T-helper 2 cell treated with Interferon-gamma antibody and Interleukin-4, amounts not matched to agents 5 μg/mL and 100 μg/mL, for 36 hours (primary cell): Measurements from ENCODE around the gene USP32.

ENCODE experiments used
- DNase-seq: peaks from one replicate; pipeline ENCODE4 v3.0.0; 2021; ENCODE audit warnings: low spot score
- H3K27ac Mint-ChIP-seq: one replicate; pipeline ENCODE4 v1.8.0; 2021; ENCODE audit warnings: mild to moderate bottlenecking, mixed read lengths
- H3K27me3 Mint-ChIP-seq: one replicate; pipeline ENCODE4 v1.8.0; 2021; ENCODE audit warnings: low read depth, mixed read lengths
- H3K36me3 Mint-ChIP-seq: one replicate; pipeline ENCODE4 v1.8.0; 2021; ENCODE audit warnings: low read depth, mixed read lengths
- H3K4me1 Mint-ChIP-seq: one replicate; pipeline ENCODE4 v1.8.0; 2021; ENCODE audit warnings: low read depth, mixed read lengths
- H3K4me3 Mint-ChIP-seq: one replicate; pipeline ENCODE4 v1.8.0; 2022; ENCODE audit warnings: mild to moderate bottlenecking, moderate library complexity, mixed read lengths
- H3K9me3 Mint-ChIP-seq: one replicate; pipeline ENCODE4 v1.8.0; 2021; ENCODE audit warnings: mixed read lengths

The USP32 gene

DNA sequence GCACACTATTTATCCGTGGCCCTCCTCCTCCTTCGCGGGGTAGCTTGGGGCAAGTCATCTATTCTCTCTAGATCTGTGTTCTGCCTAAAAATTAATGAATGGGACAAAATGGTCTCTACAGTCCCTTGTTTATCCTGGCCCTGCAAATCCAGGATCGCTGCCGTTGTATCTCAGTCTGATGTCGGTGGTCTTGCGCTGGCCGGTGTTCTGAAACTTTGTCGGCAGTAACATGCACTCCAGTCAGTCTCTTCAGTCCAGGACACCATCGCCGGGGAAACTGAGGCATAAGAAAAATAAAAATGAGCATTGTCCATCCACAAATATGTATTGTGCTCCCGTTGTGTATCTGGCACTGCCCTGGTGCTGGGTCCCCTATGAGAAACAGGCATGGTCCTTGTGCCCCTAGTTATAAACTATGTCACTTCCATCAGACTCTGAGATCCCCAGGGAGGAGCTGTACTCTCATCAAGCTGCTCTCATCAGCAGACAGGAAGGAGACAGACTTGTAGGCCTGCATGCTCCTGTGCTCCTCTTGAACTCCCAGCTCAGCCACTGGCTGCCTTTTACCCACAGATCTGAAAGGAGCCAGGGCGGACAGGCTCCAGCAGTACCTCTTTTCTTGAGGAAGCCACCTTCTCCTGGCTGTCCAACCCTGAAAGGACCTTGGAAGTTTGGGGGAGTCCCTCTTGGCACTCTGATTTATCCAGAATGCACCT is 255.8 kb downstream of the USP32 start:
- H3K27ac Mint-ChIP-seq, result no peak overlapping the region
- peak overlapping the region; percentile 96 for H3K4me3 Mint-ChIP-seq
- peaks cover 5% of the 10 kb centered on the region for H3K36me3 Mint-ChIP-seq
- peaks cover 46% of the 10 kb centered on the region for H3K27me3 Mint-ChIP-seq
- no peaks in the 10 kb centered on the region for H3K9me3 Mint-ChIP-seq
- DNase-seq, result no peak
- H3K4me1 Mint-ChIP-seq, result peaks cover 26% of the 10 kb centered on the region

DNA sequence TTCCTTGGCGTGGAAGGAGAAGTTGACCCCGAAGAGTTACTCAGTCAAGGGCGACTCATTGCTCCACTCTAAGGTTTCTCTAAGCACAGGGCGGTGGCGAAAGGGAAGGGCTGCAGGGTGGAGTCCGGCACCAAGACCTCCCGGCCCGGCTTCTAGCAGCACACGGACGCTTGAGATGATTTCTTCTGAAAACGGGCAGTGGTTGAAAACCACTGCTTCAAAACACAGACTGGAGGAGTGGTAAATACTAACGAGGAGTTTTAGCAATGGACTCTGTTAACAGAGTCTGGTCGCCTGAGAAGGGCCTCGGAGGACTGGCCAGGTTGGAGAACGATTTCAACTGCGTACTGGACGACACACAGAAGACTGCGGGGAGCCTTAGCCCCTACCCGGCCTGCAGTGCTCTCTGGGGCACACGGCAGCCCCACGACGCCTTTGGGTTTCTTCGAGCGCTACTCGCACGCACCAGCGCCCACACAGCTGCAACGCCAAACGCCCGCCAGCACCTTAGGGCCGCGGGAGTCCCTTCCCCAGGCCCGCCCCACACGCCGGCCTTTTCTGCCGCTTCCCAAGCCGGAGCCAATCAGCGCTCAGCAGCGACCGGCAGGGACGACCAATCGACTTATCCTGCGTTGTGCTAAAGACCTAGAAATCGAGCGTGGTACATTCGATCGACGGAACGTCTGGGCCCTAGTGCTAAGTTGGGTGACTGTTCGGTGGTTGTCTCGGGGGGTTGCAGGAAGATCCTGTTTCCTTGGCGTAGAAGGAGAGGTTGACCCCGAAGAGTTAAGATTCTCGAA is 256.6 kb downstream of the USP32 start:
- peaks cover 38% of the 10 kb centered on the region for H3K27me3 Mint-ChIP-seq
- H3K27ac Mint-ChIP-seq, result peak overlapping the region; percentile 70
- H3K4me3 Mint-ChIP-seq, result peak overlapping the region; percentile 96
- peak; percentile 89 for DNase-seq
- H3K9me3 Mint-ChIP-seq, result no peaks in the 10 kb centered on the region
- H3K4me1 Mint-ChIP-seq, result peaks cover 22% of the 10 kb centered on the region
- H3K36me3 Mint-ChIP-seq, result peaks cover 5% of the 10 kb centered on the region

DNA sequence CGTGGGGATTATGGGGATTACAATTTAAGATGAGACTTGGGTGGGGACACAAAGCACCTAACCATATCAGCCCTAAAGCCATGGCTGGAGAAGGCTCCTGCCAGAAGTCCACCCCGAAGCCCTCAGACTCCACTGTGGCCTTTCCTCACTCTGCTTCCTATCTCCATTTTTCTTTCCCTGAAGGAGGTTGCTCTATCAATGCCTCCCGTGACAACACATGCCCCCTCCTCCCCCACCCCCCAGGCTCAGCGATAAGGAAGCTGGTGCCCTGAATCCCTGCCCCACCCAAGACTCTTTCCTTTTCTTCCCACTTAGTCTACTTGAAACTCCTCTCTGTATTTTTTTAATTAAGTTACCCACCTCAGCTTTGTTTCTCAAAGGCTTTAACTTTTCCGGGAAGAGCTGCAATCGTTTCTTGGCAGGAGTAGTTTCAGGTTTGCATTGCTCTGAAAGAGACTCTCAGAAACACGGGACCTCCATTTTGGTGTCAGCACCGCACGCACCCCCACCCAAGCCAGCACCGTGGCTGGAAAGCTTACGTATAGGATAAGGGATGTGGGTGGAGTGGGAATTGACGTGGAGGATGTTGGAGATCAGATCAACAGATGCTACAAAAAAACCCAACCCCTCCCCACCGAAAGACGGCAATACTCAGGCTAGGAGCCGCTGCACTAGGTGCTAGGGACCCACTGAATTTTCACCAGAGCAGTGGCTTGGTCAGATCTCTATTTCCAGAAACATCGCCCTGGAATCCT is 257.4 kb downstream of the USP32 start:
- Mint-ChIP-seq H3K4me3 (peak overlapping the region; percentile 96), H3K9me3 (no peaks in the 10 kb centered on the region), H3K27ac (peak overlapping the region; percentile 70), H3K4me1 (peaks cover 20% of the 10 kb centered on the region), H3K36me3 (peaks cover 5% of the 10 kb centered on the region), H3K27me3 (peaks cover 30% of the 10 kb centered on the region)
- peak; percentile 44 for DNase-seq

DNA sequence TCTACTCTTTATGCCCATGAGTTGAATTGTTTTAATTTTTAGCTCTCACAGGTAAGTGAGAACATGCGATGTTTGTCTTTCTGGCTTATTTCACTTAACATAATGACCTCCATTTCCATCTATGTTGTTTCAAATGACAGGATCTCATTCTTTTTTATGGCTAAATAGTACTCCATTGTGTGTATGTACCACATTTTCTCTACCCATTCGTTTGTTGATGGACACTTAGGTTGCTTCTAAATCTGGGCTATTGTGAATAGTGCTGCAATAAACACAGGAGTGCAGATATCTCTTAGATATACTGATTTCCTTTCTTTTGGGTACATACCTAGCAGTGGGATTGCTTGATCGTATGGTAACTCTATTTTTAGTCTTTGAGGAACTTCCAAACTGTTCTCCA is 261.5 kb downstream of the USP32 start:
- DNase-seq, result no peak
- Mint-ChIP-seq H3K4me3 (no peak overlapping the region), H3K36me3 (peaks cover 5% of the 10 kb centered on the region), H3K4me1 (peaks cover 14% of the 10 kb centered on the region), H3K9me3 (no peaks in the 10 kb centered on the region), H3K27ac (no peak overlapping the region), H3K27me3 (peaks cover 2% of the 10 kb centered on the region)

DNA sequence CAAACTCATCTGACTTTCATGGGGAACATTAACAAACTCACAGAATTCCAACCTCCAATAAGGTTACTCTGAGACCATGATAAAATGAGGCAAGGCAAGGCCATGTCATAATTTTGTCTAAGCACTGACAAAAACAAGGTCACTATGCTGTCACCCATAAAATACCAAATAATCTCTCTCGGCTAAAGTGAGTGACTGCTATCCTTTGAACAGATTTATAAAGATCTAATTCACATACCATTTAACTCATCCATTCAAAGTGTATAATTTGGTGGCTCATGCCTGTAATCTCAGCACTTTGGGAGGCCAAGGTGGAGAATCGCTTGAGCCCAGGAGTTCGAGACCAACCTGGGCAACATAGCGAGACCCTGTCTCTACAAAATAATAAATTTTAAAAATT is 262.8 kb downstream of the USP32 start:
- Mint-ChIP-seq H3K9me3 (no peaks in the 10 kb centered on the region), H3K4me3 (no peak overlapping the region), H3K27ac (no peak overlapping the region), H3K27me3 (peaks cover 2% of the 10 kb centered on the region), H3K4me1 (peaks cover 3% of the 10 kb centered on the region), H3K36me3 (peaks cover 5% of the 10 kb centered on the region)
- DNase-seq, result no peak
